Activated T-helper 1 cell treated with Interleukin-2 at 50 U/mL for 16 hours (primary cell): ENCODE results near the gene OPRL1.

Source experiments
- DNase-seq: peaks from one replicate; pipeline ENCODE4 v3.0.0-alpha.2; 2020; ENCODE audit warnings: low read depth

Gene OPRL1

GRCh38 chr20:64042054-64042781 is 37.7 kb upstream of the OPRL1 start:
- no peak for DNase-seq

GRCh38 chr20:64043768-64044167 is 36.1 kb upstream of the OPRL1 start:
- DNase-seq: no peak

GRCh38 chr20:64044484-64045247 is 35.2 kb upstream of the OPRL1 start:
- DNase-seq: no peak

- no peak for DNase-seq
Measured at GRCh38 chr20:64045346-64046011, 34.4 kb upstream of the OPRL1 start.

- DNase-seq: no peak
Measured at GRCh38 chr20:64047046-64047389, 32.9 kb upstream of the OPRL1 start.

- DNase-seq: no peak
Measured at GRCh38 chr20:64047968-64048401, 31.9 kb upstream of the OPRL1 start.

- DNase-seq: no peak
Measured at GRCh38 chr20:64048402-64049044, 31.4 kb upstream of the OPRL1 start.

GRCh38 chr20:64049060-64049877 is 30.6 kb upstream of the OPRL1 start, which contains the start of gene SOX18:
SOX18 (minus strand) TSS chr20:64049639; CDS start chr20:64049516, 123 bp downstream.
- no peak for DNase-seq

- DNase-seq: no peak
Measured at GRCh38 chr20:64049878-64050260, 30.0 kb upstream of the OPRL1 start.

- DNase-seq: no peak
Measured at GRCh38 chr20:64050261-64051032, 29.4 kb upstream of the OPRL1 start.

GRCh38 chr20:64051033-64051452 is 28.8 kb upstream of the OPRL1 start:
- DNase-seq: no peak

- DNase-seq: no peak
Measured at GRCh38 chr20:64051561-64052325, 28.1 kb upstream of the OPRL1 start.

- DNase-seq: no peak
Measured at GRCh38 chr20:64052326-64052722, 27.6 kb upstream of the OPRL1 start.

- DNase-seq: no peak
Measured at GRCh38 chr20:64052987-64053840, 26.7 kb upstream of the OPRL1 start.

GRCh38 chr20:64053841-64054661 is 25.8 kb upstream of the OPRL1 start:
- DNase-seq: no peak

- no peak for DNase-seq
Measured at GRCh38 chr20:64055396-64055892, 24.4 kb upstream of the OPRL1 start.

GRCh38 chr20:64055893-64056638 is 23.8 kb upstream of the OPRL1 start:
- DNase-seq: no peak

- no peak for DNase-seq
Measured at GRCh38 chr20:64056639-64056888, 23.3 kb upstream of the OPRL1 start.
